ENCODE measurements around the gene IGFN1.

DNA sequence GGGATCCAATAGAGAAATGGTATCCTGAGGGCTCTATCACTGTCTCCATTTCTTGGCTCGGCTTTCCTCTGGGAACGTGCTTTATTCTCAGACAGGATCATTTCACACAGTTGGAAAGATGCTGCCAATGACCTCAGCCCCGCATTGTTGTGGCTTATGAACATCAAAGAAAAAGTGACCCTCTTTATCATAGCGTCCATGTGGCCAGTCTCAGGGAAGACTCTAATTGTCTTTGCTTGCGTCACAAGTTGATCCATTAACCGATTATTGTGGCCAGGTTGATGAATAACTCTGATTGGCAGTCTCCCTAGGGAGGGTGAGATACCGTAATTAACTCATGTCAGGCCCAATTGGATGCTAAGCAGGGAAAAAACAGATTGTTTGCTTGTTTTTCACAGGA lies 26.0 kb upstream of the IGFN1 start:
- TF ChIP-seq POLR2A (IDR thresholded peaks at IDR 0.05; ENCODE audit: low read depth, low read length) (no peak), TAF1 (IDR thresholded peaks at IDR 0.05; ENCODE audit: borderline replicate concordance, low read depth, low read length) (no peak)
